SHP77 (cell line): ENCODE measurements around the gene MARCHF6.
"Not testable (repeated sequence)": the region's sequence is repeated elsewhere in the genome, so short reads cannot be mapped to it uniquely, and the experiment has no call there.

Experiments
- DNase-seq, 2 experiments: peaks; one replicate each; lab custom pipeline; 2025; lab: John Stamatoyannopoulos, UW

MARCHF6 gene

GRCh38 chr5:10376544-10376943 is 23.0 kb downstream of the MARCHF6 start:
- no peak for DNase-seq

- DNase-seq, result no peak
Measured at GRCh38 chr5:10377081-10377480, 23.6 kb downstream of the MARCHF6 start.

GRCh38 chr5:10381803-10382202 is 28.3 kb downstream of the MARCHF6 start:
- DNase-seq, result no peak

GRCh38 chr5:10384483-10384882 is 31.0 kb downstream of the MARCHF6 start:
- DNase-seq, result no peak

GRCh38 chr5:10387690-10388089 is 34.2 kb downstream of the MARCHF6 start:
- no peak for DNase-seq

GRCh38 chr5:10391130-10391529 is 37.6 kb downstream of the MARCHF6 start:
- DNase-seq, result no peak

GRCh38 chr5:10392567-10393328 is 39.3 kb downstream of the MARCHF6 start:
- DNase-seq, result not testable (repeated sequence)

- no peak for DNase-seq
Measured at GRCh38 chr5:10393491-10393890, 40.0 kb downstream of the MARCHF6 start.

GRCh38 chr5:10396552-10396951 is 43.1 kb downstream of the MARCHF6 start:
- no peak for DNase-seq

- no peak for DNase-seq
Measured at GRCh38 chr5:10399839-10400238, 46.3 kb downstream of the MARCHF6 start.

GRCh38 chr5:10400411-10400810 is 46.9 kb downstream of the MARCHF6 start:
- DNase-seq, result no peak

- no peak for DNase-seq
Measured at GRCh38 chr5:10400831-10401230, 47.3 kb downstream of the MARCHF6 start.

- DNase-seq, result no peak
Measured at GRCh38 chr5:10401498-10401897, 48.0 kb downstream of the MARCHF6 start.
